Mesendoderm (in vitro differentiated cells): ENCODE results near the gene MAN2A2.

Experiments
- DNase-seq: peaks from one replicate; pipeline ENCODE4 v3.0.0; 2013
- H2AK5ac ChIP-seq: 2 replicates; pipeline ENCODE4 v1.6.1; 2013; ENCODE audit warnings: low read length, inconsistent platforms
- H2BK120ac ChIP-seq: 2 replicates; pipeline ENCODE4 v1.6.1; 2013; ENCODE audit warnings: low read depth, mild to moderate bottlenecking, low read length, moderate library complexity, mixed read lengths
- H2BK15ac ChIP-seq: replicated peaks from 2 replicates; pipeline ENCODE4 v1.6.1; 2013; ENCODE audit warnings: low read depth, mild to moderate bottlenecking, moderate library complexity
- H2BK5ac ChIP-seq: 2 replicates; pipeline ENCODE4 v1.6.1; 2013; ENCODE audit warnings: low read length, inconsistent platforms
- H3K18ac ChIP-seq: 2 replicates; pipeline ENCODE4 v1.6.1; 2013; ENCODE audit warnings: mild to moderate bottlenecking, low read length, mixed read lengths
- H3K23ac ChIP-seq: one replicate; pipeline ENCODE4 v1.6.1; 2013; ENCODE audit warnings: low read length
- H3K27ac ChIP-seq: 2 replicates; pipeline ENCODE4 v1.5.1; 2013; ENCODE audit warnings: low read depth, mild to moderate bottlenecking, inconsistent platforms, low read length, moderate library complexity
- H3K27me3 ChIP-seq: 2 replicates; pipeline ENCODE4 v1.6.1; 2013; ENCODE audit warnings: low read length, control low read depth, mild to moderate bottlenecking, inconsistent platforms; ENCODE audit not compliant: insufficient read depth, poor library complexity
- H3K36me3 ChIP-seq: 2 replicates; pipeline ENCODE4 v1.6.1; 2013; ENCODE audit warnings: low read length, inconsistent platforms; ENCODE audit not compliant: control insufficient read depth, insufficient read depth
- H3K4ac ChIP-seq: one replicate; pipeline ENCODE4 v1.6.1; 2013; ENCODE audit warnings: low read depth, mild to moderate bottlenecking, low read length, moderate library complexity
- H3K4me1 ChIP-seq: 2 replicates; pipeline ENCODE4 v1.6.1; 2013; ENCODE audit warnings: low read depth, low read length, inconsistent platforms; ENCODE audit not compliant: control insufficient read depth
- H3K4me2 ChIP-seq: 2 replicates; pipeline ENCODE4 v1.6.1; 2013; ENCODE audit warnings: low read length
- H3K4me3 ChIP-seq: 2 replicates; pipeline ENCODE4 v1.5.1; 2013; ENCODE audit warnings: mild to moderate bottlenecking, low read length
- H3K56ac ChIP-seq: one replicate; pipeline ENCODE4 v1.6.1; 2013; ENCODE audit warnings: low read length
- H3K79me1 ChIP-seq: 2 replicates; pipeline ENCODE4 v1.6.1; 2013; ENCODE audit warnings: low read length, inconsistent platforms
- H3K79me2 ChIP-seq: 2 replicates; pipeline ENCODE4 v1.6.1; 2013; ENCODE audit warnings: mild to moderate bottlenecking, low read length; ENCODE audit not compliant: control insufficient read depth, insufficient read depth
- H3K9ac ChIP-seq: 2 replicates; pipeline ENCODE4 v1.6.1; 2013; ENCODE audit warnings: low read length, inconsistent platforms
- H4K5ac ChIP-seq: one replicate; pipeline ENCODE4 v1.6.1; 2013; ENCODE audit warnings: low read length
- H4K8ac ChIP-seq: one replicate; pipeline ENCODE4 v1.6.1; 2013; ENCODE audit warnings: low read depth, mild to moderate bottlenecking, control low read depth, low read length, moderate library complexity
- WGBS: extraction: QIAGEN DNeasy Blood & Tissue Kit; methylation state at CpG from one replicate; pipeline ENCODE4 v1.1.7; 2013; ENCODE audit warnings: low lambda C conversion rate, missing lambda C conversion rate; ENCODE audit not compliant: insufficient coverage; ENCODE audit errors: extremely low coverage; 5-methylcytosine and 5-hydroxymethylcytosine counted together

Gene MAN2A2

DNA sequence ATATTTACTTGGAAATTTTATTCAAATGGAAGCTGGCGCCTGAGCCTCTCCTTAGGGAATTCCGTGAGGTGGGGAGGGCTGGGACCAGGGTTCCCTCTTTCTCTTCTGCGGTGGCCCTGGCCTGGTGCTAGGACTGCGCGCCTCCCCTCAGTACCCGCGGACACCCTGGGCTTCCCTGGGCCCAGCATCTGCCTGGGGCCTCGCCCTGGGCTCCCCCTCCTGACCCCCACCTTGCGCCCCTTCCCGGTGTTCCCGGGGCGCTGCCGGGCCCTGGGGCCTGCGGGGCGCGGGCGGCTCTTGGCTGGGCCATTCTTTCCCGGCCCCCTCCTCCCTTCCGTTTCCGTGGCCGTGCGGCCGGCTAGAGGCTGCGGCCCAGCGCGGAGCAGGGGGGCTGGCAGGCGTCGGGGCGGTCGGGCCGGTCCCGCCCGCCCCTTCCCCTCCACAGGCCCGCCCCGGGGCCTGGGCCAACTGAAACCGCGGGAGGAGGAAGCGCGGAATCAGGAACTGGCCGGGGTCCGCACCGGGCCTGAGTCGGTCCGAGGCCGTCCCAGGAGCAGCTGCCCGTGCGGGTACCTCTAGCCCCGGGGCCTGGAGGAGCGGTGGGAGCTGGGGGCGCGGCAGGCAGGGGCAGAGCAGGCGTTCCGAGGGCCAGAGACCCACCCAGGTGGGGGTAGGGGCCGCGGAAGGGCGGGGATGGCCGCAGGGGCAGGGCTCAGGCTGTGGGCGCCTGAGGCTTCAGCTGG is 19.0 kb upstream of the MAN2A2 start, which contains the start of gene FES:
TSS of gene FES (plus strand) at position 529 of the 743 bp plus-strand sequence. CDS start 542 bp downstream, outside the sequence.
- Histone ChIP-seq H2BK5ac (peak within 1 kb of the TSS; percentile 73), H3K4me1 (peaks cover 5% of the 10 kb centered on the region), H3K23ac (peak within 1 kb of the TSS; percentile 50), H3K18ac (peak within 1 kb of the TSS; percentile 85), H3K56ac (peak within 1 kb of the TSS; percentile 90), H3K4me2 (peak within 1 kb of the TSS; percentile 36), H3K36me3 (peaks cover 8% of the 10 kb centered on the region), H3K4me3 (no peak within 1 kb of the TSS), H3K4ac (peak within 1 kb of the TSS; percentile 58), H4K8ac (peak within 1 kb of the TSS; percentile 97), H2BK120ac (no peak within 1 kb of the TSS), H2BK15ac (no peak within 1 kb of the TSS), H4K5ac (peak within 1 kb of the TSS; percentile 60), H3K79me1 (no peaks in the 10 kb centered on the region), H3K27ac (peak within 1 kb of the TSS; percentile 84), H2AK5ac (peak within 1 kb of the TSS; percentile 36), H3K79me2 (no peaks in the 10 kb centered on the region), H3K9ac (peak within 1 kb of the TSS; percentile 75), H3K27me3 (no peaks in the 10 kb centered on the region)
- DNase-seq, result peak; percentile 76
- WGBS, result no CpG with 5 or more reads among the region's 58 CpGs

DNA sequence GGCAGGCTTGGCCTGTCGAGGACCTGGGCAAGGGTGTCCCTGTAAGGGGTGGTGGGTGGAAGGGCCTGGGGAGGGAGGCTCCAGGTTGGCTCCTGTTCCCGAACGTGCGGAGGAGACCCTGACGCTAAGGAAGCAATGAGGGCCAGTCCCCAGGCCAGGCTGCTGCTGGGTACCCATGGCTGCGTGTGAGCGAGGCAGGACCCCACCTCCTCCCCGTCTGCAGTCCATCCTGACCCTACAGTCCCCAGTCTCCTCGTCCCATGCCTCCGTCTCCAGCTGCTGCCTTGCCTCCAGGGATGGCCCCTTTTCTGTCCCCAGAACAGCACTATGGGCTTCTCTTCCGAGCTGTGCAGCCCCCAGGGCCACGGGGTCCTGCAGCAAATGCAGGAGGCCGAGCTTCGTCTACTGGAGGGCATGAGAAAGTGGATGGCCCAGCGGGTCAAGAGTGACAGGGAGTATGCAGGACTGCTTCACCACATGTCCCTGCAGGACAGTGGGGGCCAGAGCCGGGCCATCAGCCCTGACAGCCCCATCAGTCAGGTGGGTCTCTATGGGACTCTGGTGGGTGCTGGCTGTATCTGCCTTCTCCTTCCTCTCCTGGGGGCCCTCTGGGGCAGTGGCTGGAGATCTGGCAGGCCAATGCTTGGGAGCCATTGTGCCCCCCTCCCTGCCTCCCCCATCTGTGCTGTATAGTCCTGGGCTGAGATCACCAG is 18.2 kb upstream of the MAN2A2 start:
- H2BK15ac ChIP-seq, result no peak overlapping the region
- H3K27ac ChIP-seq, result peak overlapping the region; percentile 75
- H3K79me1 ChIP-seq, result no peaks in the 10 kb centered on the region
- H3K18ac ChIP-seq, result peak overlapping the region; percentile 85
- no peaks in the 10 kb centered on the region for H3K79me2 ChIP-seq
- no peak overlapping the region for H4K5ac ChIP-seq
- no CpG with 5 or more reads among the region's 16 CpGs for WGBS
- H3K4me2 ChIP-seq, result peak overlapping the region; percentile 33
- H3K9ac ChIP-seq, result peak overlapping the region; percentile 75
- DNase-seq, result no peak
- peak overlapping the region; percentile 21 for H3K4ac ChIP-seq
- H3K56ac ChIP-seq, result peak overlapping the region; percentile 90
- no peak overlapping the region for H3K23ac ChIP-seq
- H2AK5ac ChIP-seq, result no peak overlapping the region
- no peak overlapping the region for H3K4me3 ChIP-seq
- no peaks in the 10 kb centered on the region for H3K27me3 ChIP-seq
- no peak overlapping the region for H2BK120ac ChIP-seq
- H3K4me1 ChIP-seq, result peaks cover 5% of the 10 kb centered on the region
- H4K8ac ChIP-seq, result peak overlapping the region; percentile 97
- peak overlapping the region; percentile 49 for H2BK5ac ChIP-seq
- peaks cover 5% of the 10 kb centered on the region for H3K36me3 ChIP-seq

DNA sequence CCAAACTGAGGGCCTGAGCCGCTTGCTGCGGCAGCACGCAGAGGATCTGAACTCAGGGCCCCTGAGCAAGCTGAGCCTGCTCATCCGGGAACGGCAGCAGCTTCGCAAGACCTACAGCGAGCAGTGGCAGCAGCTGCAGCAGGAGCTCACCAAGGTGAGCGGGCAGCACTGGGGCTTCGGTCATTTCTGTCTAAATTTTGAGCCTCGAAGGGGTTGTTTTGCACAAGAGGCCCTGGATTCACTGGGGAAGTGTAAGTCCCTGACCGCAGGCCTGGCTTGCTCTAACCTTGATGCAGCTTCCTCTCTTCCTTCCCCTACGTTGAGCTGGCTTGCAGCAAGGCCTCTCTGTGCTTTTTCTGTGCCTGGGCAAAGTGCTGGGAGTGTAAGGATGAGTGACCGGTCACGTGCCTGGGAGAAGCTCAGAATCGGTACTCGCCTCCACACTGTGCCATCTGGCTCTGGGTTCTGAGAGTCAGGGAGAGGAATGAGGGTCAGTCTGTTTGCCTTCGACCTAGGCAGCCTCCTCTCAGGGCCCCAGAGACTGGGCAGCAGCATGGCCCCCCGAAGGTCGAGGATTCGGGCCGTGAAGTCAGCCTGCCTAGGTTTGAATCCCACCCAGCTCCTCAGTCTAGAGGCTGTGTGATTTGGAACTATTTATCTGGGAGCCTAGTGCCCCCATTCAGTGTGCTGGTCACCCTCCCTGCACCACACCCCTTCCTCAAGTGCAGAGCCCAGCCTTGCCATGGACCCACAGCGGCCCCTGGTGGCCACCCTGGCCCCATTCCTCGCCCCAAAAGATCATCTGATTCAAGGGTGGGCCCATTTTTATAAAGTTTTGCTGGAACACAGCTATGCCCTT is 17.4 kb upstream of the MAN2A2 start:
- H3K4me3 ChIP-seq, result no peak overlapping the region
- DNase-seq, result peak; percentile 69
- H3K23ac ChIP-seq, result no peak overlapping the region
- peaks cover 5% of the 10 kb centered on the region for H3K4me1 ChIP-seq
- peak overlapping the region; percentile 70 for H3K9ac ChIP-seq
- H3K4me2 ChIP-seq, result no peak overlapping the region
- H3K79me1 ChIP-seq, result no peaks in the 10 kb centered on the region
- H3K4ac ChIP-seq, result no peak overlapping the region
- H3K27ac ChIP-seq, result no peak overlapping the region
- H3K79me2 ChIP-seq, result no peaks in the 10 kb centered on the region
- no peak overlapping the region for H2BK5ac ChIP-seq
- peak overlapping the region; percentile 90 for H3K56ac ChIP-seq
- no peaks in the 10 kb centered on the region for H3K27me3 ChIP-seq
- H3K18ac ChIP-seq, result no peak overlapping the region
- H3K36me3 ChIP-seq, result peaks cover 5% of the 10 kb centered on the region
- H4K5ac ChIP-seq, result no peak overlapping the region
- H4K8ac ChIP-seq, result no peak overlapping the region
- H2AK5ac ChIP-seq, result peak overlapping the region; percentile 87
- H2BK15ac ChIP-seq, result no peak overlapping the region
- no peak overlapping the region for H2BK120ac ChIP-seq
- WGBS, result no CpG with 5 or more reads among the region's 23 CpGs

DNA sequence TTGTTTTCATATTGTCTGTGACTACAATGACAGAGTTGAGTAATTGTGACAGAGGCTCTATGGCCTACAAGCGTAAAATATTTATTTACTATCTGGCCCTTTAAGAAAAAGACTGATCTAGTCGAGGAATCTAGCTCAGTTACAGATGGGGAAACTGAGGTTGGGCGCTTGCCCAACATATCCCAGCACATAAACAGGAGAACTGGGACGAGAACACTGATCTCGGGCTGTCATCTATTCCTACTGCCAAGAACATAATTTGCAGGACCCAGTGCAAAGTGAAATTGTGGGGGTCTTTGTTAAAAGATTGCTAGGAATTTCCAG is 16.8 kb upstream of the MAN2A2 start:
- Histone ChIP-seq H2AK5ac (no peak overlapping the region), H3K9ac (no peak overlapping the region), H3K56ac (no peak overlapping the region), H3K27ac (no peak overlapping the region), H4K5ac (no peak overlapping the region), H3K23ac (no peak overlapping the region), H4K8ac (no peak overlapping the region), H3K27me3 (no peaks in the 10 kb centered on the region), H3K79me1 (no peaks in the 10 kb centered on the region), H3K79me2 (no peaks in the 10 kb centered on the region), H2BK15ac (no peak overlapping the region), H3K4me3 (no peak overlapping the region), H3K4me1 (peaks cover 5% of the 10 kb centered on the region), H2BK120ac (no peak overlapping the region), H3K4me2 (no peak overlapping the region), H3K4ac (no peak overlapping the region), H2BK5ac (no peak overlapping the region), H3K18ac (no peak overlapping the region), H3K36me3 (no peaks in the 10 kb centered on the region)
- no peak for DNase-seq
- WGBS, result no CpG with 5 or more reads among the region's 5 CpGs

DNA sequence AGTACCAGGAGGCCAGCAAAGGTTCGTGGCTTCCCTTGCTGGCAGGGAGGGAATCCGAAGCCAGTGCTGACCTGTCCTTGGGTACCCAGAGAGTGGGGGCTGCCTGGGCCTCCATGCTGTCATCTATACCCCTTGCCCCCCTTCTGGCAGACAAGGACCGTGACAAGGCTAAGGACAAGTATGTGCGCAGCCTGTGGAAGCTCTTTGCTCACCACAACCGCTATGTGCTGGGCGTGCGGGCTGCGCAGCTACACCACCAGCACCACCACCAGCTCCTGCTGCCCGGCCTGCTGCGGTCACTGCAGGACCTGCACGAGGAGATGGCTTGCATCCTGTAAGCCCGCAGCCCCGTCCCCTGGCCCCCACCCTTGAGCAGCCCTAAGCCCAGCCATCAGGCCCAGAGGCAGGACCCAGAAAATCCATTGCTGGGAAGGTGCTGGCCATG is 16.0 kb upstream of the MAN2A2 start:
- Histone ChIP-seq H3K23ac (no peak overlapping the region), H3K79me1 (no peaks in the 10 kb centered on the region), H3K9ac (no peak overlapping the region), H2BK15ac (no peak overlapping the region), H3K56ac (no peak overlapping the region), H3K4me1 (peaks cover 5% of the 10 kb centered on the region), H4K8ac (no peak overlapping the region), H3K27ac (no peak overlapping the region), H2BK120ac (no peak overlapping the region), H3K79me2 (no peaks in the 10 kb centered on the region), H4K5ac (no peak overlapping the region), H3K36me3 (no peaks in the 10 kb centered on the region), H2AK5ac (no peak overlapping the region), H3K4me3 (no peak overlapping the region), H3K27me3 (no peaks in the 10 kb centered on the region), H3K4me2 (no peak overlapping the region), H3K18ac (no peak overlapping the region), H3K4ac (no peak overlapping the region), H2BK5ac (no peak overlapping the region)
- no peak for DNase-seq
- WGBS, result no CpG with 5 or more reads among the region's 13 CpGs
